ENCODE results near the gene TAP1.

The TAP1 gene

GRCh38 chr6:32845384-32845884 lies 8.1 kb downstream of the TAP1 start:
- Histone ChIP-seq H3K4me1 (ENCODE audit: control insufficient read depth, insufficient read depth, low read length) (peaks cover 5% of the 10 kb centered on the region), H3K9me3 (ENCODE audit: control insufficient read depth, low read length) (no peaks in the 10 kb centered on the region), H3K36me3 (ENCODE audit: control insufficient read depth, insufficient read depth, low read length, severe bottlenecking) (peaks cover 52% of the 10 kb centered on the region), H3K4me3 (ENCODE audit: low read length) (no peak overlapping the region), H3K9ac (ENCODE audit: low read length) (no peak overlapping the region), H3K27me3 (replicated peaks; ENCODE audit: control insufficient read depth, insufficient read depth, low read length) (no peaks in the 10 kb centered on the region)
- DNase-seq (ENCODE audit: low read depth) = no peak

DNA sequence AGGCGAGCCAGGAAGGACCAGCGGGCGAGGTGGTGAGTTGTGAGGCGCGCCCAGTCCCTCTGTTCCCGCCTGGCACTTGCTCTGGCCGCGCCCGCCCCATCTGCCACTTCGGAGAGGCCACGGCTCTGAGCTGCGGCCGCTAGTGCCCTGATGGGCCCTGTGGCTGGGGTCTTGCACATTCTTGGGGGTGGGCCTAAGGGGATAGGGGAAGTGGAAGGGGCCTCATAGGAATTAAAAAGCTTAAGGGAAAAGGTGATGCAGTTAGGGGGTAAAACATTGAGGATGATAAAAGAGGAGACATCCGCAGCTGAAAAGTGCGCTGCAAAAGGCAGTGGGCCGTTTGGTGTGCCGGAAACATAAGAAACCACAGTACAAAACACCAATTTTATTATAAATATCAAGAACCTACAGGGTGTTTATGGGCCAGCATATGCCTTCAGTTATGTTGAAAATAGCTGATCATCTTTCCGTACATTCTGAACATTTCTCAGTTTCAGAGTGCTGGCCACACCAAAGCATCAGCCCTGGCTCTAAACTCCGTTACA lies 8.6 kb downstream of the TAP1 start:
- Histone ChIP-seq H3K4me3 (ENCODE audit: low read length) (peak overlapping the region; percentile 95), H3K27me3 (replicated peaks; ENCODE audit: control insufficient read depth, insufficient read depth, low read length) (no peaks in the 10 kb centered on the region), H3K4me1 (ENCODE audit: control insufficient read depth, insufficient read depth, low read length) (peaks cover 5% of the 10 kb centered on the region), H3K9me3 (ENCODE audit: control insufficient read depth, low read length) (no peaks in the 10 kb centered on the region), H3K9ac (ENCODE audit: low read length) (peak overlapping the region; percentile 89), H3K36me3 (ENCODE audit: control insufficient read depth, insufficient read depth, low read length, severe bottlenecking) (peaks cover 47% of the 10 kb centered on the region)
- no peak for DNase-seq (ENCODE audit: low read depth)

GRCh38 chr6:32843979-32844838 lies 9.3 kb downstream of the TAP1 start, which contains the start of gene PSMB8:
Gene PSMB8 (minus strand): TSS chr6:32844047. CDS start chr6:32843996, 51 bp downstream.
- Histone ChIP-seq H3K4me3 (ENCODE audit: low read length) (peak within 1 kb of the TSS; percentile 95), H3K36me3 (ENCODE audit: control insufficient read depth, insufficient read depth, low read length, severe bottlenecking) (peaks cover 45% of the 10 kb centered on the region), H3K4me1 (ENCODE audit: control insufficient read depth, insufficient read depth, low read length) (peaks cover 5% of the 10 kb centered on the region), H3K27me3 (replicated peaks; ENCODE audit: control insufficient read depth, insufficient read depth, low read length) (no peaks in the 10 kb centered on the region), H3K9me3 (ENCODE audit: control insufficient read depth, low read length) (no peaks in the 10 kb centered on the region), H3K9ac (ENCODE audit: low read length) (peak within 1 kb of the TSS; percentile 89)
- DNase-seq (ENCODE audit: low read depth) = peak; percentile 98

DNA sequence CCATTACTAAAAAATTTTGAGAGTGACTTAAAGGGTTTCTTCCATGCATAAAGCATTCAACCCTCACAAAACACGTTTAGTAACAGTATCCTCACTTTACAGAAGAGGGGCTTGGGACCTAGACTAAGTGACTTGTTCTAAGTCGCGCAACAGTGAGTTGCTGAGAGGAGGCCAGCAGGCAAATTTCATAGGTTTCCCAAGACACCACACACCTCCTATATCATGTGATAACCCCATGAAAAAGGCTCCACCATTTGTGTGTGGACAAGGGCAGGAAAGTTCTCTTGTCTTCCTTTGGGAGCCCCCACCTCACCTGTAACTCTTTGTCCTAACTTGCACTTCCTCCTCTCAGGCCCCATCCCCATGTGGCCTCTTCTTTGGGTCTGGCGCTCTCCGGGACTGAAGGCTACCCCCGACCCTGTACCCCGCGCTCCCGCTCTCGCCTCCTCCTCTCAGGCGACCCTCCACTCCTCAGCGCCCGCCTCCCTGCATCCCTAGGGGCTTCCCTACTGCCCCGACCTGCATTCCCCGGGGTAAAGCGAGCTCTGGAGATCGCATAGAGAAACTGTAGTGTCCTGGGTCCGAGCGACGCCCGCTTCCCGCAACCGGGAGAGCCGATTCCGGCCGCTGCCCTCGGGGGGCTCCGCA lies 10.0 kb downstream of the TAP1 start:
- DNase-seq (ENCODE audit: low read depth) = peak; percentile 34
- H3K27me3 ChIP-seq (replicated peaks; ENCODE audit: control insufficient read depth, insufficient read depth, low read length) = no peaks in the 10 kb centered on the region

GRCh38 chr6:32842690-32843089 lies 10.8 kb downstream of the TAP1 start:
- H3K36me3 ChIP-seq (ENCODE audit: control insufficient read depth, insufficient read depth, low read length, severe bottlenecking) = peaks cover 30% of the 10 kb centered on the region
- peak overlapping the region; percentile 95 for H3K4me3 ChIP-seq (ENCODE audit: low read length)
- no peak for DNase-seq (ENCODE audit: low read depth)
- H3K9ac ChIP-seq (ENCODE audit: low read length) = no peak overlapping the region
- peaks cover 8% of the 10 kb centered on the region for H3K4me1 ChIP-seq (ENCODE audit: control insufficient read depth, insufficient read depth, low read length)
- no peaks in the 10 kb centered on the region for H3K9me3 ChIP-seq (ENCODE audit: control insufficient read depth, low read length)
- H3K27me3 ChIP-seq (replicated peaks; ENCODE audit: control insufficient read depth, insufficient read depth, low read length) = no peaks in the 10 kb centered on the region

More for the DNA sequence above, 10.0 kb downstream of the TAP1 start:
- H3K4me3 ChIP-seq (ENCODE audit: low read length) = peak overlapping the region; percentile 95
- peaks cover 5% of the 10 kb centered on the region for H3K4me1 ChIP-seq (ENCODE audit: control insufficient read depth, insufficient read depth, low read length)
- no peaks in the 10 kb centered on the region for H3K9me3 ChIP-seq (ENCODE audit: control insufficient read depth, low read length)
- H3K36me3 ChIP-seq (ENCODE audit: control insufficient read depth, insufficient read depth, low read length, severe bottlenecking) = peaks cover 38% of the 10 kb centered on the region
- H3K9ac ChIP-seq (ENCODE audit: low read length) = peak overlapping the region; percentile 89

GRCh38 chr6:32842021-32842650 lies 11.4 kb downstream of the TAP1 start:
- peaks cover 12% of the 10 kb centered on the region for H3K4me1 ChIP-seq (ENCODE audit: control insufficient read depth, insufficient read depth, low read length)
- DNase-seq (ENCODE audit: low read depth) = no peak
- no peaks in the 10 kb centered on the region for H3K9me3 ChIP-seq (ENCODE audit: control insufficient read depth, low read length)
- no peaks in the 10 kb centered on the region for H3K27me3 ChIP-seq (replicated peaks; ENCODE audit: control insufficient read depth, insufficient read depth, low read length)
- no peak overlapping the region for H3K4me3 ChIP-seq (ENCODE audit: low read length)
- no peak overlapping the region for H3K9ac ChIP-seq (ENCODE audit: low read length)
- H3K36me3 ChIP-seq (ENCODE audit: control insufficient read depth, insufficient read depth, low read length, severe bottlenecking) = peaks cover 24% of the 10 kb centered on the region

DNA sequence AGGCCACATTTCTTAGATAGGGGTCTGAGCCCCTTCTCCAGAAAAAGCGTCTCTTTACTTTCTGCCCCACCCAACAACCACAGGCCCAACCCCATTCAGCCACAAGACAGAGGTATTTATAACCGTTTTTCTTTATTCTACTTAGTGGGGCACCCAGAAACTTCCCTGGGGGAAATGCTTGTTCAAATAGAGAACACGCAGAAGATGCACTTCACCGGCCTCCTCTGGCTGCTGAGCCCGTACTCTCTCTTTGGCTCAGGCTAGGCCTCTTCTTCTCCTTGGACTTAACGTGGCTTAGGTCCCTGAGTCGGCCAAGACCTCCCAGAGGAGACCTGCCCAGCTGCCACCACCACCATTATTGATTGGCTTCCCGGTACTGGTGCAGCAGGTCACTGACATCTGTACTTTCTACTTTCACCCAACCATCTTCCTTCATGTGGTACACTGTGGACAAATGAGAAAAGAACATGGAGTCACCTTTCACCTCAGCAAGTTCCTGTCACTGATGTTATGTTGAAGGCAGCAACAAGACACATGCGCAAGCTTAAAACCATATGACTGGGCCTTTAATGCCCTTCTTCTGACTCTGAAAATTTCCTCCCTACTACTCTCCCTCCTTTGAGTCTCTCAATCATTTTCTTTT lies 12.8 kb downstream of the TAP1 start:
- Histone ChIP-seq H3K27me3 (replicated peaks; ENCODE audit: control insufficient read depth, insufficient read depth, low read length) (no peaks in the 10 kb centered on the region), H3K4me1 (ENCODE audit: control insufficient read depth, insufficient read depth, low read length) (peaks cover 12% of the 10 kb centered on the region)
- no peak for DNase-seq (ENCODE audit: low read depth)

GRCh38 chr6:32839356-32839755 lies 14.1 kb downstream of the TAP1 start:
- Histone ChIP-seq H3K27me3 (replicated peaks; ENCODE audit: control insufficient read depth, insufficient read depth, low read length) (no peaks in the 10 kb centered on the region), H3K36me3 (ENCODE audit: control insufficient read depth, insufficient read depth, low read length, severe bottlenecking) (peaks cover 17% of the 10 kb centered on the region), H3K4me1 (ENCODE audit: control insufficient read depth, insufficient read depth, low read length) (peaks cover 12% of the 10 kb centered on the region), H3K9me3 (ENCODE audit: control insufficient read depth, low read length) (no peaks in the 10 kb centered on the region), H3K9ac (ENCODE audit: low read length) (no peak overlapping the region), H3K4me3 (ENCODE audit: low read length) (no peak overlapping the region)
- no peak for DNase-seq (ENCODE audit: low read depth)

More for the DNA sequence above, 12.8 kb downstream of the TAP1 start:
- H3K4me3 ChIP-seq (ENCODE audit: low read length) = no peak overlapping the region
- H3K9ac ChIP-seq (ENCODE audit: low read length) = no peak overlapping the region
- H3K36me3 ChIP-seq (ENCODE audit: control insufficient read depth, insufficient read depth, low read length, severe bottlenecking) = peaks cover 12% of the 10 kb centered on the region
- no peaks in the 10 kb centered on the region for H3K9me3 ChIP-seq (ENCODE audit: control insufficient read depth, low read length)

DNA sequence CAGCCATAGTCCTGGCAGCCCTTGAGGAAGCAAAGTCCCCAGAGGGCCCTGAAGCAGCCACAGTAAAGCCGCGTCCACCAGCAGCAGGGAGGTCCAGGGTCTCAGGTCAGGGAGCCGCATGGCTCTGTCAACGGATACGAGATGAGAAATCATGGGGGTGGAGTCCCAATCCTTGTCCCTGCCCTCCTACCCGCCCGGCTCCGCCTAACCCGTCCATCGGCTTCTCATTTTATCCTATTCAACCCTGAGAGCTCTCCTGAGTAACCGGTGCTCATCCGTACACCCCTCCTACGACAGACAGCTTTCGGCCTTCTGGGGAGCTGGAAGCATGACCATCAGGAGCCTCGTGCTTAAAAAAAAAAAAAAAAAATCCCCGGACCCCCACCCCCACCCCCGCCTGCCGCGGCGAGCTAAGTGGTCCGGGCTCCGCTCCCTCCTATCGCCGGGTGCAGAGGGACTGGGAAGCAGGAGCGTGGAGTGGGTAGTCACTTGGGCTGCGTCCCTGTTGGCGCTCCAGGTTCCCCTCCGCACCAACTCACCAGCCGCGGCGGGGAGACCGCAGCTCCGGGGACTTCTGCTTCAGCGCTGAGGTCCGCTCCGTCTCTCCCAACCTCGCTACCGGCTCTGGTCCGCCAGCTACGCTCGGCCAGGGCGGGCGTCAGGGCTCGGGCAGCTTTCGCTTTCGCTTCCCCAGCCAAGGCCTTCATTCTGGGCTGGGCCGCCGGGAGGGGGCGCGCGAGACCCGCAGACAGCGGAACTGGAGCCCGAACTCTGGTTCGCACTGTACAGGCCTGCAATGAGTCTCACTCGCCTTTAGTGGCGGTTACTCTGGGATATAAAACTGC lies 15.2 kb downstream of the TAP1 start, which contains the start of gene TAP2:
Gene TAP2, minus strand, starts transcription at position 626 of the 845 bp plus-strand sequence. Its CDS starts 506 bp downstream, at position 120.
- DNase-seq (ENCODE audit: low read depth) = peak; percentile 98
- Histone ChIP-seq H3K9ac (ENCODE audit: low read length) (peak within 1 kb of the TSS; percentile 90), H3K4me3 (ENCODE audit: low read length) (peak within 1 kb of the TSS; percentile 88), H3K9me3 (ENCODE audit: control insufficient read depth, low read length) (no peaks in the 10 kb centered on the region), H3K27me3 (replicated peaks; ENCODE audit: control insufficient read depth, insufficient read depth, low read length) (no peaks in the 10 kb centered on the region), H3K4me1 (ENCODE audit: control insufficient read depth, insufficient read depth, low read length) (peaks cover 12% of the 10 kb centered on the region), H3K36me3 (ENCODE audit: control insufficient read depth, insufficient read depth, low read length, severe bottlenecking) (peaks cover 22% of the 10 kb centered on the region)

DNA sequence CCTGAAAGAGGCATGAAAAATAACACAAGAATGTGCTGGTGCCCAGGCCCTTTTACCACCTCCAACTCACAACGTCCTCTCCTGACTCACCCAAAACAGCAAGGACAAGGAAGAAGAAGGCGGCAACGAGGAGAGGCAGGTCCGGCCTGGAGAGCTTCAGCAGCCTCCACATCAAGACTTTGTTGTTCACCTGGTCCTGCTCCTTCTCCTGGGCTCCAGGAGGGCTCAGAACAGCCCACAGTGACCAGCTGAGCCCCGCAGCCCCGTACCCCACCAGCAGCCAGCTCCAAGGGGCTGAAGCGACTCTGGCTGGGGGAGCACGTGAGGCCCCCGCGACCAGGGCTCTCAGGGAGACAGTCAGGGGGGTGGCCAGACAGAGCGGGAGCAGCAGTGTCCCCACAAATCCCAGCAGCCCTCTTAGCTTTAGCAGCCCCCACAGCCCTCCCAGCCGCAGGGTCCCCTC lies 15.8 kb downstream of the TAP1 start:
- Histone ChIP-seq H3K4me3 (ENCODE audit: low read length) (peak overlapping the region; percentile 88), H3K9ac (ENCODE audit: low read length) (peak overlapping the region; percentile 90), H3K9me3 (ENCODE audit: control insufficient read depth, low read length) (no peaks in the 10 kb centered on the region), H3K36me3 (ENCODE audit: control insufficient read depth, insufficient read depth, low read length, severe bottlenecking) (peaks cover 22% of the 10 kb centered on the region), H3K4me1 (ENCODE audit: control insufficient read depth, insufficient read depth, low read length) (peaks cover 7% of the 10 kb centered on the region), H3K27me3 (replicated peaks; ENCODE audit: control insufficient read depth, insufficient read depth, low read length) (no peaks in the 10 kb centered on the region)
- no peak for DNase-seq (ENCODE audit: low read depth)

All from adipocyte (in vitro differentiated cells).